Stimulated activated CD4-positive, alpha-beta T cell treated with anti-CD3 and anti-CD28 coated beads, Interleukin-1b, Interleukin-23, amount 100 ng/mL, for 1 hour (primary cell): ENCODE data around the gene DOCK1.

Experiments used
- DNase-seq, 2 donors: peaks; one replicate each; pipeline ENCODE4 v3.0.0-alpha.2; 2020; ENCODE audit warnings: low read depth in 2 of 2

DOCK1 gene

GRCh38 chr10:127085957-127086356 lies 180.7 kb downstream of the DOCK1 start:
- DNase-seq = no peak

GRCh38 chr10:127088908-127089307 lies 183.7 kb downstream of the DOCK1 start:
- no peak for DNase-seq

- no peak for DNase-seq
Measured at GRCh38 chr10:127089446-127089845, 184.2 kb downstream of the DOCK1 start.

GRCh38 chr10:127090138-127090537 lies 184.9 kb downstream of the DOCK1 start:
- DNase-seq = no peak

- no peak for DNase-seq
Measured at GRCh38 chr10:127091354-127091753, 186.1 kb downstream of the DOCK1 start.

- DNase-seq = no peak
Measured at GRCh38 chr10:127092916-127093315, 187.7 kb downstream of the DOCK1 start.

GRCh38 chr10:127094984-127095383 lies 189.8 kb downstream of the DOCK1 start:
- DNase-seq = no peak

- DNase-seq = no peak
Measured at GRCh38 chr10:127100983-127101615, 195.9 kb downstream of the DOCK1 start.

- no peak for DNase-seq
Measured at GRCh38 chr10:127102176-127102575, 196.9 kb downstream of the DOCK1 start.

- DNase-seq = no peak
Measured at GRCh38 chr10:127115100-127115499, 209.9 kb downstream of the DOCK1 start.

GRCh38 chr10:127117125-127117524 lies 211.9 kb downstream of the DOCK1 start:
- no peak for DNase-seq

- DNase-seq = no peak
Measured at GRCh38 chr10:127118034-127118433, 212.8 kb downstream of the DOCK1 start.

GRCh38 chr10:127119936-127120335 lies 214.7 kb downstream of the DOCK1 start:
- no peak for DNase-seq

GRCh38 chr10:127122831-127123230 lies 217.6 kb downstream of the DOCK1 start:
- no peak for DNase-seq

- DNase-seq = no peak
Measured at GRCh38 chr10:127123626-127124025, 218.4 kb downstream of the DOCK1 start.

GRCh38 chr10:127125331-127125730 lies 220.1 kb downstream of the DOCK1 start:
- no peak for DNase-seq

- no peak for DNase-seq
Measured at GRCh38 chr10:127127822-127128221, 222.6 kb downstream of the DOCK1 start.

GRCh38 chr10:127129104-127129503 lies 223.9 kb downstream of the DOCK1 start:
- no peak for DNase-seq

- no peak for DNase-seq
Measured at GRCh38 chr10:127132451-127132850, 227.2 kb downstream of the DOCK1 start.

GRCh38 chr10:127133225-127133624 lies 228.0 kb downstream of the DOCK1 start:
- DNase-seq = no peak

GRCh38 chr10:127133672-127134500 lies 228.7 kb downstream of the DOCK1 start:
- DNase-seq = no peak

- DNase-seq = no peak
Measured at GRCh38 chr10:127135844-127136577, 230.8 kb downstream of the DOCK1 start.

GRCh38 chr10:127137391-127137790 lies 232.2 kb downstream of the DOCK1 start:
- no peak for DNase-seq
